ENCODE measurements around the gene REN.

Gene REN

DNA sequence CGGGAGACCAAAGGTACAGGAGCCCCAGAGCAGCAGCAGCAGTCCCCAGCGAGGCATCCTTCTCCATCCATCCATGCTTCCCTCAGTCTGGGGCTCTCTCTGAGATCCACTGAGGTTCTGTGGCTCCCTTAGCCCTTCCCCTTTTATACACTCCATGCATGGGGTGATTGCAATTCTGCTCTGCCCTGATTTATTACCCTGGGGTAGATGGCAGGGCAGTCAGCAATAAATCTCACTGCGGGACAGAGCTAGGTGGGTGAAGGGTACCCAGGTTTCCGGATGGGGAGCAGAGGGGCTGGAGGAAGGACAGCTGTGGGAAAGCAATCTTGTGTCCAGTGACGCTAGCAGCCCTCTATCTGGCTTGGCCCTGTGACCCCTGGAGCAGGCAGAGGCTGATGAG lies at the start of gene REN:
TSS of gene REN (minus strand) at position 119 of the 400 bp plus-strand sequence. CDS start at position 75, 44 bp downstream.
- no peak for DNase-seq (ENCODE audit: low read depth)

DNA sequence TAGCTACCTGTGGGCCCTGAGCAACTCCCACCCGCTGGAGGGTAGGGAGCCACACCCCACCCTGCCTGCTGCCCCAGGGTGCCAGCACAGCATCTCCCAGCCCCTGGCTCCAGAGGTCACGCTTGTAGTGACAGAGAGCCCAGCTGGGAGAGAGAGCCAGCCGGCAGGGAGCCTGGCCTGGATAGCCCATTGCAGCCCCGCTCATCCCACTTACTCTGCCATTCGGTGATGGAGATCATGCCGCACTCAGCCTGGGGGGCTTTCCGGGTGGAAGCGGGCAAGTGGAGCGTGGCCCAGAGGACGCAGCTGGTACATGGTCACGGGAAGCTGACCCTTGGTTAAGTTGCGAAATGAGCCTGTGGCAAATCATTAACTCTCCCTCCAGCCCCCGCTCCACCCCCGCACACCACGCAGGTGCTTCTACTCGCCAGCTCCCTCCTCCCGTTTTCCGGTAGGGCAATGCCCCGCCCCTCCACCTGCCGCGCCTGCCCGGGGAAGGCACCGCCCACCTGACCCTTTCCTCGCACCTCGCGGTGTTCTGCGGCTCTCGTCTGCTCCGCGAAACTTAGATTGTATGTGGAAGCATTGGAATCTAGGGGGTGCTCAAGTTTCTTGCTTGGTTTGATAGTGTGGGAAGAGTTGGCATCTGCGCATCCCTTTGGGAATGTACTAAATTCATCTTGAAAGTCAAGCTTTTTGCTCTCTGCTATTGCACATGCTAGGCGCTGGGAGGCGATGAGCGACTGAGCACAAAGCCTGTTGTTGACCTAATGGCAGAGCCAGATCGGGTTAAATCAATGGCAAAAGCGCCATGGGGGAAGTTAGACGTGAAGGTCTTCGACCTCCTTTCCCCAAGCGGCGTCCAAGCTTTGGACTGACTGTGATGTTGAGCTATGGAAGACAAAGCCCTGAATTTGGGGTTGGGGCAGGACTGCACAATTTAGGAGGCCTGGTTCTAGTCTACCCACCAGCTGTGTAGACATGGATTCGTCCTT lies 47.8 kb upstream of the REN start, which contains the start of gene GOLT1A:
TSS of gene GOLT1A (minus strand) at position 321 of the 995 bp plus-strand sequence. CDS start at position 239, 82 bp downstream.
- DNase-seq (ENCODE audit: low read depth): peak; percentile 80

DNA sequence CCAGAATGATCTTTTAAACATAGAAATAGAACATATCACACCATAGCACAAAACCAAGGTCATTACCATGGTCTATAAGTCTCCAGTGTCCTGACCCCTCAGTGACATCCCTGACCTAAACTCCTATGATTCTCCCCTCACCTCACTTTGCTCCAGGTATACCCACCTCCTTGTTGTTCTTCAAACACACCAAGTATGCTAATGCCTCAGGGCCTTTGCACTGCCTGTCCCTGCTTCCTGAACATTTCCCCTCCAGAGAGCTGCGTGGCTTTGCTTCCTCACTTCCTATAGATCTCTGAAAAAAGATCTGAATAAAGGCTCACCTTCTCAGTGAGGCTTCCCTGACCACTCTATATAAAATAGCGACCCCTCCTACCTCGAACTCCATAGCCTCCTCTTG lies 46.6 kb upstream of the REN start:
- DNase-seq (ENCODE audit: low read depth): no peak

DNA sequence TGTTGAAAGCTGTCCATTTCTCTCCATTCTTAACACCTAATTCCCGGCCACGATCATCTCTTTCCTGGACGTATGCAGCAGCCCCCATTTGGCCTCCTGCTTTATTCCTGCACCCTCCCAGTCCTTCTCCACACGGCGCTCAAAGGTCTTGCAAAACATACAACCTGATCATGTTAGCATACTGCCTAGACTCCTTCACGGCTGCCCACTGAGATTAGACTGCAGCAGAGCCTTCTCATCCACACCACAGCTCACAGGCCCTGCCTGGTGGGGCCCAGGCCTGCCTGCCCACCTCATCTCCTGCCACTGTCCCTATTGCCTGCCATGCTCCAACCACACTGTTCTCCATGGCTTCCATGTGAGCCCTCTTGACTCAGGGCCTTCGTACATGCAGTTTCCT lies 44.9 kb upstream of the REN start:
- no peak for DNase-seq (ENCODE audit: low read depth)

DNA sequence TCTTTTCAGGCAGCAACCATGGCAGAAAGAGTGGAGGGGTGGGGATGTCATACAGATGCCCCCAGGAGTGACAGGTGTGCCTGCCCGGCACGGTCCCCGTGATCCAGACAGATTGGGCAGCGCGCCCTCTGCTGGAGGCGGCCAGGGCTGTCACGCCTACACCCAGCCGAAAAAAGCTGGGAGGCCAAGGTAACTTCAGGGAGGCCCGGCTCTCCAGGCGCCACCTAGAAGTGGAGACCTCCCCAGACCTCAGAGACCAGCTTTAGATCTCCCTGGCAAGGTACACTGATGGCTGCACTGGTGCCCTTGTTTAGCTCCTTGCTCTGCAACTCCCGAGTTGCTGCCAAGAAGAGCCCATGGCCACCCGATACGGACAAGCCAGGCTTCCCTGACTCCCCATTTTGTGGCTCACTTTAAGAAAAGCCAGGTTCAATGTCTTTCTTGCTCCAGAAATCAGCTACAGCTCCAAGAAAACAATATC lies 41.0 kb upstream of the REN start:
- no peak for DNase-seq (ENCODE audit: low read depth)

DNA sequence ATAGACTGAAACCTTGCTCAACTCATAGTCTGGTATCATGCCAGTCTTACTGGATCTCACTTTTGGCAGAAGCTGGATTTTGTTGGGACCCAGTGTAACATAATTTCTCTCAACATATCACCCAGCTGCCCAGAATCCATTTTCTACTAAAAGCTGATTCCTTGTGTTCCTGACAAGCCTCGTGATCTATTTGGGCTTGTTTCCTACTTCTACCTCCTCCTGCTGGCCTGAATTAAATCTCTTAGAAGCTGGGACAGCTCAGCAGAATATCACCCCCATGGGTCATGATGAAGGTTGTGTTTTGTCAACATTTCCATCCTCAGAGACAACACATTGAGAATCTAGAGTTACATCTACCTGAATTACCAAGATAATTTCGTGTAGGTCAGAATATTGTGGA lies 40.0 kb upstream of the REN start:
- peak; percentile 45 for DNase-seq (ENCODE audit: low read depth)

DNA sequence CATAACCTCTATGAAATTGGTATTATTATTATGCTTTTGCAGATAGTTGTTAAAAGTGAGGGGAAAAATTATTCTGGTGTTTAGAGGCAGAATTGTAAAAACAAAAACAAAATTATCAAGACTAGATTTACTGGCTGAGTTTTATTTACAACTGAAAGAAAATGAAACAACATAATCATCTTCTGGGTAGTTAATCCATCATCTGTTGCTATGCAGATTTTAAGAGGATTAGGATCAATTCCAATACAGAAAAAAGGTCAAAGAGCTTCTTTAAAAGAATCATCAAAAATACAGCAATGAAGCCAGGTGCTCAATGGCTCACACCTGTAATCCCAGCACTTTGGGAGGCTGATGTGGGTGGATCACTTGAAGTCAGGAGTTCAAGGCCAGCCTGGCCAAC lies 39.3 kb upstream of the REN start:
- DNase-seq (ENCODE audit: low read depth): no peak

DNA sequence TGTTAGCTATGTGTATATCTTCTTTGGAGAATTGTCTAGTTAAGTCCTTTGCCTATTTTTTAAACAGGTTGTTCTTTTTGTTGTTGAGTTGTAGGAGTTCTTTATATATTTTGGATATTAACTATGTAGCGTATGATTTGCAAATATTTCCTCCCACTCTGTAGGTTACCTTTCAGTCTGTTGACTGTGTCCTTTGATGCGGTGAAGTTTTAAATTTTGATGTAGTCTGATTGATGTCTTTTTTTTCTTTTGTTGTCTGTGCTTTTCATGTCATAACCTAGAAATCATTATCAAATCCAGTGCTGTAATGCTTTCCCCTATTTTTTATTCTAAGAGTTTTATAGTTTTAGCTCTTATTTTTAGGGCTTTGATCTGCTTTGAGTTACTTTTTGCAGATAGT lies 38.8 kb upstream of the REN start:
- DNase-seq (ENCODE audit: low read depth): no peak

DNA sequence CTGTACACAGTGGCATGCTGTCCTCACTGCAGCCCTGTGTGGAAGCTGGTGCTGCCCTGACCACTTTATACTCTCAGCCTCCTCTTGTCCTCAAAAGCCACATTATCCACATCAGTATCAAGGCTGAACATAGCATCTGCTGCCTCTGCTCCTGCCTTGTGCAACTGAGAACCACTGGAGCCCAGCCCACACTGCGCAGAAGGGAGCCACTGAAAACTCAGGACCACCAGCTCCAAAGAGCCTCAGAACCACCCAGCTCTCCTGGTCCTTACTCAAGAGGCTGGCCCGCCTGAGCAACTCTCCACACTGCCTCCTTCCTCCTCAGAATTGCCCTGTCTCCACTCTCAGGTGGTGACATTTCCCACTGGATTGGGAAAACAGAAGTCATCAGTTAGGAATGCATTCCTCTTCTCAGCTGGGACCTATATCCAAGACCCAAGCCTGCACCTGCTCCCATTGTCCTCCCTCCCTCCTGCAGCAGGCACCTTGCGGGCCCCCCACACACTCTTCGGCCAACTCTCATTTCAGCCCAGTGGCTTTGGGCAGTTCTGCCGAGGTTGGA lies 37.1 kb upstream of the REN start:
- DNase-seq (ENCODE audit: low read depth): no peak

DNA sequence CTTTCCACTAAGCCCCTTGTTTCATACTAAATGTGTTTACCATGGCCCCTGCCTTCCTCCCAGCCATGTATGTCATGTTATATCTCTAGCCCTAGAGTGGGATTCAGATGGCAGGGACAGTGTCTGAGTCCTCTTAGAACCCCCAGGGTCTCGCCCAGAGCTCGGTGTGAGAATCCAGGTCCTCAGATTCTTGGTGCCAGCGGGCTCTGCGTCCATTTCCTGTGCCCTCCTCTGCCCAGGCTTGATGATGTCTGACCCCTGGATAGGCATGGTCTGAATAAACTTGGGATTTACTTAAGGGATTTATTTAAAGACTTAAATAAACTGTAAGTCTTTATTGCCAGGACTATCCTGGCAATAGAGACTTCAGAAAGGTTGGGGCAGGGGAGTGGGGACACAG lies 36.3 kb upstream of the REN start:
- no peak for DNase-seq (ENCODE audit: low read depth)

DNA sequence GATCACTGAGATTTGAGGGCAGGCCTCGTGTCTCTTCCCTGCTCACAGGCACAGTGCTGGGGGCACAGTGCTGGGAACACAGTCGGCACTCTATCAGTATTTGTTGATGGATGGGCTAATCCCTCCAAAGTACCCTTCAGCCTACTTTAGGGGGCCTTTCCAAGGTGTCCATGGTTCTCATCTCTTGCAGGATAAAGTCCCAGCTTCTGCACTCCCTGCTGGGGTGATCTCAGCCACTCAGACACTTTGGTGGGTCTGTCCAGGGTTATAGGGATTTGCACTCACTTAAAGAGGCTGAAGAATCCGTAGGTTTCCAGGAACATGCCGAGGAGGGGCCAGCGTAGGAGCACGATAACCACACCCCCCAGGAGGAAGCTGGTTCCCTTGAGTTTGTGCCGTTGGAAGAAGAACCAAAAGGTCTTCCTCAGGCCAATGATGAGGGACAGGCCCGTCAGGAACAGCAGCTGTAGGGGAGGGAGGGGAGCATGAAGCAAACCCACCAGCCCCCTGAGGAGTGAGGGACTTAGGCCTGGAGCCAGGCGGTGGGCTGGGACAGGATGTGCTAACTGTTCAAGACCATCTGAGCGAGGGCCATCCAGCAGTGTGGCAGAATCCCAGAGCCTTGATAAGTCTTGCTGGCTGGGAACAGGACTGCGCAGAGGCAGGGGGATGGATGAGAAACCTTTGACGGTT lies 35.4 kb upstream of the REN start:
- no peak for DNase-seq (ENCODE audit: low read depth)

DNA sequence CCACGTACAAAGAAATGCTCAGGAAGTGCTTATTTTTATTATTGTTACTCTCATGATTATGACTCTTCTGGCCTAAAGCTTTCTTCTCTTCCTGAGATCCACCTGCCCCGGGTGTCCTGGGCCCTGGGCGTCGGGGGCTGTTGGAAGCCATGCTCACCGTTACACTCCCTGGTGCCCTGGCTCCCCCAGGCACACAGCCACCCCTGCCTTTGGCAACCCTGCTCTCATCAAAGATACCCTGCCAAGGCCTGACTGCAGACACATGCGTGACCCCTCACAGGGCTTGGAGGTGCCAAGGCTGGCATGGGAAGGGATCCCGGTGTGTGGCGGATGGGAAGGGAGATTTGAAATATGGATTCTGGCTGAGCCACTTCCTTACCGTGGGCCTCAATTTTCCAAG lies 33.4 kb upstream of the REN start:
- no peak for DNase-seq (ENCODE audit: low read depth)

DNA sequence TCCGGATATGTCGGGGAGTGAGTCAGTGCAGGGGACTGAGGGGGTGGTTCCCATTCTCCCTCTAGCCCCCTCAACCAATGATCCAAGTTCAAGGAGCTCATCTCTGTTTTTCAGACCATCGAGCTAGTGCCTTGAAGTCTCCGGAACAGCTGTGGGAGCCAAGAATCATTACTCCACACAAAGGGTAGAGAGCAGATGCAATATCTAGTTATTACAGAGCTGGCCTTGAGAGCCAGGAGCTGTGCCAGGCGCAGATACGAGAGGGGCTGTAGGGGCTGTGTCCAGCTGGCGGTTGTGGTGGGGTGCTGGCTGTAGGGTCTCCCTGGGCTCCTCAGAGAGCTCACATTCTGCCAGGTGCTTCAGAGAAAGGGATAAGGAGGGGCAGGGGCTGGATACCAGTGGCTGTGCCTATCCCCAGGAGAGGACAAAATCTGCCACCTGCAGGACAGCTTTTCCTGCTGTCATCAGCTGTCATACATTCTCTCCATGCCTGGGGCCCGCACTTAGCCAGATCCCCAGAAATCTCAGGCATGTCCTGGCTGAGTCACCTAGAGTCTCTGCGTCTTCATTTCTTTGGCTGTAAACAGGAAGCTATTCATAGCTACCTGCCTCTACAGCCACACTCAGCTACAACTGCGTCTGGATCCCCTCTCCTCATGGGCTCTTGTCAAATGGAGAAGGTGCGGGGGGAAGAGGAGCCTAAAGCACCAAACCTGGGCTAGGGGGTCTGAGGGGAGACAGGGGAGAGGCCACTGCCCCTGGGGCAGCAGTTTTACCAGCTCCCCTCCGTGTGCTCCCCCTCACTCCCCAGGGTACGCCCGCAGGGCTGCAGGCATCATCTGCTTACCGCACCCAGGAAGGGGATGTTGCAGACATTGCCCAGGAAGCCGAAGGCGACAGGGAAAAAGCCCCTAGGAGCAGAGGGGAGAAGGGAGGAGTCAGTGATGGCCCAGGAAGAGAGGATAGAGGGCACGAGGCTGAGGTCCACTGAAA lies 32.5 kb upstream of the REN start:
- DNase-seq (ENCODE audit: low read depth): peak; percentile 90

DNA sequence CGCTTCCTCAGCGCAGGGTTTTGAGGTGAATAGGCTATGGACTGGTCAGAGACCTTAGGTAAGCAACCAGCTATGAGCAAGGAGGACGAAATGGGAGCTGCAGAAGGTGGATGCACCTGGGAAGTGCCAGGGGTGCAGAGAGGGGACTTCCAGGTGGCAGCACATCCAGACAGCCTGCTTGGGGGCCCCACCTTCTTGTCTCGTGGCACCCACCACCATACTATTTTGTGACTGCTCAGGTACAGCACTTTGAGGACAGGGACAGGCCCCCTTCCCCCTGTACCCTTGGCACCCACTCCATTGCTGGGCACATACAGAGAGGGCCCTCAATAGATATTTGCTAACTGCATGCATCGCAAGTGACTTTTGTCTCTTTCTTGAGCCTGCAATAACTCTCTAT lies 30.9 kb upstream of the REN start:
- DNase-seq (ENCODE audit: low read depth): no peak

DNA sequence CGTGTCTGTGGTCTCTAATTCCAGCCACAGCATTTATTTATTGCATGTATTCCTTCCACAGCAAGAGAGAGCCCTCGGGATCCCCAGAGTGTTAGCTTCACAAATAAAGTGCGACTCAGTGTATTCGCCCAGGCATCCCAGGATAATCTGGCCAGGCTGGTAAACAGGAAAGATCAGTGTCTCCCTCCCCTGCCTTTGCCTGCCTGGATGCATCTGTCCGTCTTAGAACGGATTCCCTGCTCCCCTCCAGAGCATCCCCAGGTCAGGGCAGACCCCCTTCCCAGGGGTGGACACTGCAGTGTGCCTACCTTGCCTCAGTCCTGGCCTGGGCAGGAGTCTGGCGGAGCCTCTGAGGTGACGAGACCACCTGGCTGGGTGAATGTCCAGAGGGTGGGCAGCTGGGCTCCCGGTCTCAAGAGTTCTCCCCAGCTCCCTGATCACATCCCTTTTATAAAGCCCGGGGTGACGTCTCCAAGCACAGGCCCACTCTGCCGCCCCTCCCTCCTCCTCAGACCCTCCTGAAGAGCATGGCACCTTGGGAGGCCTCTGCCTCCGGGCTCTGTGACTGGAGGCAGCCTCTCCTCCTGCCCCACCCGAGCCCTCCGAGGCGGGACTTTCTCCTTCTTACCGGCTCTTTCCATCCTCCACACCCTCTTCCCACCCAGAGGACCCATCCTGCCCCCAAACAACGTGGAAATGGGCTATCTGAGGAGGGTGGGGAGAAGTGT lies 30.1 kb upstream of the REN start, which contains the start of gene KISS1:
TSS of gene KISS1 (minus strand) at position 424 of the 728 bp plus-strand sequence. CDS start 3,615 bp downstream, outside the sequence.
- DNase-seq (ENCODE audit: low read depth): no peak

DNA sequence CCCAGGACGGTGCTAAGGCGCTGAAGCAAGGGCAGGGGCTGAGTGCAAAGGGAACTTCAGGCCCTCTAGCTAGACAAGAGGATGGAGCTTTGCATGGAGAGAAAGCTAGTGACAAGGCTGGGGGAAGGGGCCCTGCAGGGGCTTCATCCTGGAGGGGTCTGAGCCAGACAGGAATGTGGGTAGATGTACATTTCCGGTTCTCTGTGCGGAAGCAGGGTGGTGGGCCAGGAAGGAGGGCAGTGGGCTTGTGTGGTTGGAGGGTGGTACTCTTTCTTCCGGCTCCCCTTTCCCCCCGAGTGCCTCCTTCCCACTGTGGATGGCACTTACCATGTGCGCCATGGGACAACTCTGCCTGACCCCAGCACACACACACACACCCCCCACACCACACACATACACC lies 28.6 kb upstream of the REN start:
- DNase-seq (ENCODE audit: low read depth): no peak

DNA sequence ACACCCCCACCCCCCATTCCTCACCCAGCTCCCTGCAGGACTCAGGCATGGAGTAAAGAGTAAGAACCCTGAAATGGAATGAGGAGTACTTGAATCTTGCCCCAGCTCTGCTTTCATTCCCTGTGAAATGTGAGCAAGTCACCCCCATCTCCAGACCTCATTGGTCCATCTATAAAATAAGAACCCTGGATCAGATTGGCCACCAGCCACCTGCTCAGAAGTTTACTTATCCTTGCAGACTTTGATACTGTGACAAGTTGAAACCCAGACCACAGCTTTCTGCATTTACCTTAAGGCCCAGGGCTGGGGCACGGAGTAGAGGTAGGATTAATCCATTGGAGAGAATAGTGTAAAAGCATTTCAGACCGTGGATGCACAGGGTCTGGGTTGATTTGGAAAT lies 27.9 kb upstream of the REN start:
- DNase-seq (ENCODE audit: low read depth): no peak

DNA sequence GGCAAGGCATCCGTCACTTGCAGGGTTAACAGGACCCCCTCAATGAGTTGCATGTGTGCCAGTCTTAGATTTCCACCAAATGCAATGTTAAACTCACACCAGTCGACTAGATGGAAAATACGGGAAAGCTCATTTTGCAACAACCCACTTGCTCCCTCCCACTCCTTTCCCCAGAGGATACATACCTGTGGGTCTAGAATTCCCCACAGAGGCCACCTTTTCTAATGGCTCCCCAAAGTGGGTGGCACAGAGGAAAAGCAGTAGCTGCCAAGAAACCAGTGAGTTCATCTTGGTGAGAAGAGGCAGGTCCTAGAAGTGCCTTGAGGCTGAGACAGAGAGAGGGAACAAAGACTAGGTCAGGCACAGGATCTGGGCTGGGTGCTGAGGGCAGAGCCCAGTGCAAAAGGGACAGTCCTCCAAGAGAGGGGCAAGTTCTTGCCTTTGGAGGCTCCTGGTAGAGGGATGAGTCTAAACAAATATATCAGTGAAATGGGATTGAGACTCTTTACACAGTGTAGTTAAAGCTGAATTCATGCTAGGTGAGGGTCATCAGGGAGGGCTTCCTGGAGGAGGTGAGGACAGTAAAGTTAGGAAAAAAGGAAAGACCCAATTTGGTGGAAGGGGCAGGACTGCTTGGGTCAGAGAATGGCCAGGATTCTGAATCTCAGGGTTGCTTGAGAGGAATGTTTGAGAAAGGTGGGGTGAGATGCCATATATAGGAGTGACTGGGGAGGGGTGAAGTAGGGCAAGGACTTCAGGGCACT lies 26.6 kb upstream of the REN start:
- DNase-seq (ENCODE audit: low read depth): no peak

DNA sequence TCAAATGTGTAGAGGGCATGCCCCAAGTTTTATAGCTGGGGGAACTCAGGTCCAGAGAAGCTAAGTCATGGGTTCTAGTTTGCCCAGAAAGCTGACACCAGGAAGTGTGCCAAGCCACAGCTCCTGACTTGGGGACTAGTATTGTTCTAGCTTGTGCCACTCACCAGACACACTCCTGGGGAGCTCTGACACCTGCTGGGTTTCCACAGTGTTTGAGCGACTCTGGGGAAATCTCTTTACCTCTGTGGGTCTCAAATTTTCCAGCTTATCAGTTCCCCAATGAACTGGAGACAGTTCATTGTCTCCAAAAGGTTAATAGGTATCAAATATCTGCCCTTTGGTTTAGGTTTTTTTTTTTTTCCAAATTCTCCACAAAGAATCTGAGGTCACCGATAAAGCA lies 25.9 kb upstream of the REN start:
- DNase-seq (ENCODE audit: low read depth): no peak

DNA sequence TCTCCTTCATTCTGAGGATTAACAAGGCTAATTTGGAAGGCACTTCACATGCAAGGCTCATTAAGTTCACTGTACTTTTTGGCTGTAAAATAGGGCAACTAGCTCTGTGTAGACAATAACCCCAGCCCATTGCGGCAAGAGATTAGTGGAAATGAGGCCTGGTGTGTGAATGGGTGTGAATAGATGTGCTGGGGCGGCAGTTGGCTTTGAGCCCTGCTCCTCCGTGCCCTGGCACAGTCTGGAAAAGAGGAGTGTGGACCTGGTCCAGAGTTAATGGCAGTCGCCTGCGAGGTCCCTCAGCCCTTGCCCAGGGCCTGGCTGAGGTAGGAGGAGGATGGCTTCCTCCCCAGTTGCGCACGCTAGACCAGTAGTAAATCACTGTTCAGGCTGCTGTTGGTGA lies 25.3 kb upstream of the REN start:
- DNase-seq (ENCODE audit: low read depth): no peak

Data from iris pigment epithelial cell (primary cell).